Measurements from ENCODE around the gene VASN.

Gene VASN

DNA sequence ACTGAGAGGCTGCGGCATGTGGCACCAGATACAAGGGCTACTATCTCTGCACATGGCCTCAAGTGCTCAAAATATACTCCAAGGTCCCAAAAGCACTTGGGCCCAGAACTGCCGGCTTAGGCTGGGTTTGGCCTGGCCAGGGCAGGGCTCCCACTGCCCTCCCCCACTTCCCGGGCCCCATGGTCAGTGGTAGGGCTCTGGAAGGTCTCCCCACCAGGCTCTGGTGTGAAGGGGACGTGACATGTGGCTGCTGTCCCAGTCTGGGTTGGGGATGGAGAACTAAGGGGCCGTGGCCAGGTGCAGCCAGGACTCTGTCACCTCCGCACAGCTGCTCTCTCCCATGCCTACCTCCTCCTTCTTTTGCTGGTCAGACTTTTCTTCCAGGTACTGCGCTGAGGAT, 14.8 kb upstream of the VASN start:
- no peaks in the 10 kb centered on the region for H3K9me3 ChIP-seq
- DNase-seq, result no peak
- no peak overlapping the region for H3K4me3 ChIP-seq (ENCODE audit: low read depth, low read length)
- H3K36me3 ChIP-seq, result no peaks in the 10 kb centered on the region
- TF ChIP-seq, protein P1, sequence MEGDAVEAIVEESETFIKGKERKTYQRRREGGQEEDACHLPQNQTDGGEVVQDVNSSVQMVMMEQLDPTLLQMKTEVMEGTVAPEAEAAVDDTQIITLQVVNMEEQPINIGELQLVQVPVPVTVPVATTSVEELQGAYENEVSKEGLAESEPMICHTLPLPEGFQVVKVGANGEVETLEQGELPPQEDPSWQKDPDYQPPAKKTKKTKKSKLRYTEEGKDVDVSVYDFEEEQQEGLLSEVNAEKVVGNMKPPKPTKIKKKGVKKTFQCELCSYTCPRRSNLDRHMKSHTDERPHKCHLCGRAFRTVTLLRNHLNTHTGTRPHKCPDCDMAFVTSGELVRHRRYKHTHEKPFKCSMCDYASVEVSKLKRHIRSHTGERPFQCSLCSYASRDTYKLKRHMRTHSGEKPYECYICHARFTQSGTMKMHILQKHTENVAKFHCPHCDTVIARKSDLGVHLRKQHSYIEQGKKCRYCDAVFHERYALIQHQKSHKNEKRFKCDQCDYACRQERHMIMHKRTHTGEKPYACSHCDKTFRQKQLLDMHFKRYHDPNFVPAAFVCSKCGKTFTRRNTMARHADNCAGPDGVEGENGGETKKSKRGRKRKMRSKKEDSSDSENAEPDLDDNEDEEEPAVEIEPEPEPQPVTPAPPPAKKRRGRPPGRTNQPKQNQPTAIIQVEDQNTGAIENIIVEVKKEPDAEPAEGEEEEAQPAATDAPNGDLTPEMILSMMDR (IDR thresholded peaks at IDR 0.05; ENCODE audit: low read depth, low read length), result no peak
- H3K27me3 ChIP-seq, result no peaks in the 10 kb centered on the region
- peaks cover 7% of the 10 kb centered on the region for H3K4me1 ChIP-seq

DNA sequence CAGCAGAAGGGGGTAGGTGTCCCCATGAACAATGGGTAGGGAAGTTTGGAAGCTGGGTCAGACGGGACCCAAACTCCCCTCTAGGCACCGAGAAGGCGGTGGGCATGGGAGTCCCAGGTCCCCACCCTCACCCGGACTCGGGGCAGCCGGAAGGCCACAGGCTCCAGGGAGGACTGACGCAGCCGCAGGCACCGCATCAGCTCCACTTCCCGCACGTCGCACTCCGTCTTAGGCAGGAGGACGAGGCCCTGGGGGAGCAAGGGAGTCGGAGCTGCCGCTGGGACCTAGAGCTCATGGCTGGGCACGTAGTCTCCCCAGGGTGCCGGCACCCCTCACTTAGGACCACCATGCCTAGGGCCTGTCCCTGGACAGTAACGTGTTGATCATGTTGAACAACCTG, 13.4 kb upstream of the VASN start:
- Histone ChIP-seq H3K9me3 (no peaks in the 10 kb centered on the region), H3K27me3 (no peaks in the 10 kb centered on the region), H3K4me1 (peaks cover 7% of the 10 kb centered on the region), H3K4me3 (ENCODE audit: low read depth, low read length) (no peak overlapping the region), H3K36me3 (no peaks in the 10 kb centered on the region)
- TF ChIP-seq, protein P1 (IDR thresholded peaks at IDR 0.05; ENCODE audit: low read depth, low read length), result no peak
- DNase-seq, result no peak

- peaks cover 7% of the 10 kb centered on the region for H3K4me1 ChIP-seq
- TF ChIP-seq, protein P1 (IDR thresholded peaks at IDR 0.05; ENCODE audit: low read depth, low read length), result peak; percentile 89
- peak; percentile 84 for DNase-seq
- no peaks in the 10 kb centered on the region for H3K27me3 ChIP-seq
- H3K4me3 ChIP-seq (ENCODE audit: low read depth, low read length), result no peak overlapping the region
- H3K36me3 ChIP-seq, result no peaks in the 10 kb centered on the region
- no peaks in the 10 kb centered on the region for H3K9me3 ChIP-seq
These were observed 12.7 kb upstream of the VASN start for GRCh38 chr16:4358831-4359561.

DNA sequence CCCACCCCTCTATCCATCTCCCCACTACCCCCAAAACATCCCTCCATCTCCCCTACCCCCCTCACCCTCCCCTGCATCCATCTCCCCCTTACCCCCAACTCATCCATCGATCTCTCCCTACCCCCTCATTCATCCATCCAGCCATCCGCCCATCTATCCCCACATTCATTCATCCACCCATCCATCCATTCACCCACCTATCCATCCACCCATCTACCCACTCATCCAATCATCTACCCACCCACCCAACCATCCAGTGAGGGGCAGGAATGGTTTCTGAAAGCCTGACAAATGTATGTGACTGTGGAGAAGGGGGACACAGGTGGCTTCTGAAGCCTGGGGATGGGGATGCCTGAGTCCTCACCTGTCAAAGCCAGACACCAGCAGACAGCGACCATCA, 11.7 kb upstream of the VASN start:
- no peak for DNase-seq
- H3K4me1 ChIP-seq, result peaks cover 7% of the 10 kb centered on the region
- H3K27me3 ChIP-seq, result no peaks in the 10 kb centered on the region
- H3K4me3 ChIP-seq (ENCODE audit: low read depth, low read length), result no peak overlapping the region
- no peaks in the 10 kb centered on the region for H3K9me3 ChIP-seq
- no peaks in the 10 kb centered on the region for H3K36me3 ChIP-seq
- TF ChIP-seq, protein P1 (IDR thresholded peaks at IDR 0.05; ENCODE audit: low read depth, low read length), result no peak

- DNase-seq, result peak; percentile 83
- H3K4me1 ChIP-seq, result peaks cover 7% of the 10 kb centered on the region
- H3K27me3 ChIP-seq, result no peaks in the 10 kb centered on the region
- H3K9me3 ChIP-seq, result no peaks in the 10 kb centered on the region
- TF ChIP-seq, protein P1 (IDR thresholded peaks at IDR 0.05; ENCODE audit: low read depth, low read length), result no peak
- H3K4me3 ChIP-seq (ENCODE audit: low read depth, low read length), result no peak overlapping the region
- no peaks in the 10 kb centered on the region for H3K36me3 ChIP-seq
These were observed 11.1 kb upstream of the VASN start for GRCh38 chr16:4360538-4361021.

Measured in BE2C (cell line).